ENCODE measurements around the gene DPH5.

DNA sequence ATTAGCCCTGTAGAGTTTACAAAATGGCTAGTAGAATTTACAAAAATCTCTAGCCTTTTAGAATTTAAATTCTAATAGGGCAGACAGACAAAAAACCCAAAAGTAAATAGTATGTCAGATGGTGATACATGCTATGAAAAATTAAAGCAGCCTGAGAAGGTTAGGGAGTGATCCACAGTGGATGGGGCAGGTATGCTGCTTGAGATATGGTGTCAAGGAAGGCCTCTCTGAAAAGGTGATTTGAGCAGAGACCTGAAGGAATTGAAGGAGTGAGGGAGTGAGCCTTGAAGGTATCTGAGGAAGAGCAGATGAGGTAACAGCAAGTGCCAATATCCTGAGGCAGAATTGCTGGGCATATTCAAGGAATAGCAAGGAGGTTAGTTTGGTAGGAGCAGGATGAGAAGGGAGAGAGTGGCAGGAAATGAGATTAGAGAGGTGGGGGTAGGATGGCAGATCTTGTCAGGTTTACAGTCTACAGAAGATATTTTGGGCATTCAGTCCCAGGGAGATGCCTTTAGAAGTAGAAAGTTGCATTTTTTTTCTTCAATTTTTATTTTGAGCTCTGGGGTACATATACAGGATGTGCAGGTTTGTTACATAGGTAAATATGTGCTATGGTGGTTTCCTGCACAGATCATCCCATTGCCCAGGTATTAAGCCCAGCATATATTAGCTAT is 40.8 kb upstream of the DPH5 start:
- no peak for TF ChIP-seq CTCF (IDR thresholded peaks at IDR 0.05)
- TF ChIP-seq POLR2A (IDR thresholded peaks at IDR 0.05) = no peak
